ENCODE measurements around the gene MYZAP.
A peak's percentile ranks its signal among the peaks of the same experiment; 100 is the strongest.

MYZAP gene

GRCh38 chr15:57663262-57663661, 71.6 kb downstream of the MYZAP start:
- no peak overlapping the region for H3K4me3 ChIP-seq (ENCODE audit: low read depth, low read length)
- TF ChIP-seq, protein P1, sequence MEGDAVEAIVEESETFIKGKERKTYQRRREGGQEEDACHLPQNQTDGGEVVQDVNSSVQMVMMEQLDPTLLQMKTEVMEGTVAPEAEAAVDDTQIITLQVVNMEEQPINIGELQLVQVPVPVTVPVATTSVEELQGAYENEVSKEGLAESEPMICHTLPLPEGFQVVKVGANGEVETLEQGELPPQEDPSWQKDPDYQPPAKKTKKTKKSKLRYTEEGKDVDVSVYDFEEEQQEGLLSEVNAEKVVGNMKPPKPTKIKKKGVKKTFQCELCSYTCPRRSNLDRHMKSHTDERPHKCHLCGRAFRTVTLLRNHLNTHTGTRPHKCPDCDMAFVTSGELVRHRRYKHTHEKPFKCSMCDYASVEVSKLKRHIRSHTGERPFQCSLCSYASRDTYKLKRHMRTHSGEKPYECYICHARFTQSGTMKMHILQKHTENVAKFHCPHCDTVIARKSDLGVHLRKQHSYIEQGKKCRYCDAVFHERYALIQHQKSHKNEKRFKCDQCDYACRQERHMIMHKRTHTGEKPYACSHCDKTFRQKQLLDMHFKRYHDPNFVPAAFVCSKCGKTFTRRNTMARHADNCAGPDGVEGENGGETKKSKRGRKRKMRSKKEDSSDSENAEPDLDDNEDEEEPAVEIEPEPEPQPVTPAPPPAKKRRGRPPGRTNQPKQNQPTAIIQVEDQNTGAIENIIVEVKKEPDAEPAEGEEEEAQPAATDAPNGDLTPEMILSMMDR (conservative IDR thresholded peaks at IDR 0.05; ENCODE audit: low read depth, low read length) = no peak
- DNase-seq (ENCODE audit: low read depth) = no peak

GRCh38 chr15:57665194-57665593, 73.5 kb downstream of the MYZAP start:
- no peak overlapping the region for H3K4me3 ChIP-seq (ENCODE audit: low read depth, low read length)
- TF ChIP-seq, protein P1 (conservative IDR thresholded peaks at IDR 0.05; ENCODE audit: low read depth, low read length) = no peak
- DNase-seq (ENCODE audit: low read depth) = no peak

DNA sequence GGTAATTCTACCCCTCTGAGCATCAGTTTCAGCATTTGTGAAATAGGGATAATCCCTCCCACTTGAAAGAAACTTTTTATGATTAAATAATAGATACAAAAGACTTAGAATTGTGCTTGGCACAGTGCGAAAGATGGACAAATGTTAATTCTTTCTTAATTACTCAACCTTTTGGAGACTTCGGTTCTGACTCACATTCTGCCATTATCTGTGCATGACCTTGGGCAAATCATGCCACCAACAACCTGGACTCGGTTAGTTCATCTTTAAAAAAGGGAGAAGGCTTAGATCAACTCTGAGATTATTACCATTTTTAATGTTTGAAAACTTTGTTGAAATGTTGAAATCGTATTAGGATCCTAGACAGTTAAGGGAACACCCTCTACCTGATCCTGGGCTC, 74.2 kb downstream of the MYZAP start:
- H3K4me3 ChIP-seq (ENCODE audit: low read depth, low read length) = no peak overlapping the region
- TF ChIP-seq, protein P1 (conservative IDR thresholded peaks at IDR 0.05; ENCODE audit: low read depth, low read length) = no peak
- DNase-seq (ENCODE audit: low read depth) = no peak

GRCh38 chr15:57667171-57667849, 75.6 kb downstream of the MYZAP start:
- peak overlapping the region; percentile 26 for H3K4me3 ChIP-seq (ENCODE audit: low read depth, low read length)
- TF ChIP-seq, protein P1 (conservative IDR thresholded peaks at IDR 0.05; ENCODE audit: low read depth, low read length) = peak; percentile 74
- peak; percentile 79 for DNase-seq (ENCODE audit: low read depth)

DNA sequence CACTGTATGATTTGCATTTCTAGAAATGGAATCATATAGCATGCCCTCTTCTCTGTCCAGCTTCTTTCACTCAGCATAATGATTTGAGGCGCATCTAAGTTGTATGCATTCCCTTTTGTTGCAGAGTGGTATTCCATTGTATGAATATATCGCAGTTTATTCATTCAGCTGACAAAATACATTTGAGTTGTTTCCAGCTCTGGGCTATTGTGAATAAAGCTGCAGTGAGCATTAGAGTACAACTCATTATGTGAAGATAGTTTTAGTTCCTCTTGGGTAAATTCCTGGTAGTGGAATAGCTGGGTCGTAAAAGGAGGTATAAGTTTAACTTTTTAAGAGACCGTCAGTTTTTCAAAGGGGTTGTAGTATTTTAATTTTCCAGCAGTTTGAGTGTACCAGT, 76.3 kb downstream of the MYZAP start:
- TF ChIP-seq, protein P1 (conservative IDR thresholded peaks at IDR 0.05; ENCODE audit: low read depth, low read length) = no peak
- no peak for DNase-seq (ENCODE audit: low read depth)
- H3K4me3 ChIP-seq (ENCODE audit: low read depth, low read length) = no peak overlapping the region

DNA sequence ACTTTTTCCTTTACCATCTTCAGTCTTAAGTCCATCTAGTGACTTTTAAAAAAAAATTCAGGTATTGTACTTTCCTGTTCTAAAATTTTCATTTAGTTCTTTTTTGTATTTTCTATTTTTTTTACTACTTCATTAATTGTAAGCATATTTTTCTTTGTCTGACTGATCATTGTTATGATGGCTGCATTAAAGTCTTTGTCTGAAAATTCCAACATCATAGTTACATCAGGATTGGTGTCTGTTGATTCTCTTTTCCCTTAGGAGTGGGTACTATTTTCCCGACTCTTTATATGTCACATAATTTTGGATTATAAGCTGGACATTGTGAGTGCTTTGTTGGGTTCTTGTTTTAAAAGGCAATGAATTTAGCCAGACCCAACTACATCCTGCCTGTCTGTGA, 79.9 kb downstream of the MYZAP start:
- no peak for DNase-seq (ENCODE audit: low read depth)
- H3K4me3 ChIP-seq (ENCODE audit: low read depth, low read length) = no peak overlapping the region
- TF ChIP-seq, protein P1 (conservative IDR thresholded peaks at IDR 0.05; ENCODE audit: low read depth, low read length) = no peak

DNA sequence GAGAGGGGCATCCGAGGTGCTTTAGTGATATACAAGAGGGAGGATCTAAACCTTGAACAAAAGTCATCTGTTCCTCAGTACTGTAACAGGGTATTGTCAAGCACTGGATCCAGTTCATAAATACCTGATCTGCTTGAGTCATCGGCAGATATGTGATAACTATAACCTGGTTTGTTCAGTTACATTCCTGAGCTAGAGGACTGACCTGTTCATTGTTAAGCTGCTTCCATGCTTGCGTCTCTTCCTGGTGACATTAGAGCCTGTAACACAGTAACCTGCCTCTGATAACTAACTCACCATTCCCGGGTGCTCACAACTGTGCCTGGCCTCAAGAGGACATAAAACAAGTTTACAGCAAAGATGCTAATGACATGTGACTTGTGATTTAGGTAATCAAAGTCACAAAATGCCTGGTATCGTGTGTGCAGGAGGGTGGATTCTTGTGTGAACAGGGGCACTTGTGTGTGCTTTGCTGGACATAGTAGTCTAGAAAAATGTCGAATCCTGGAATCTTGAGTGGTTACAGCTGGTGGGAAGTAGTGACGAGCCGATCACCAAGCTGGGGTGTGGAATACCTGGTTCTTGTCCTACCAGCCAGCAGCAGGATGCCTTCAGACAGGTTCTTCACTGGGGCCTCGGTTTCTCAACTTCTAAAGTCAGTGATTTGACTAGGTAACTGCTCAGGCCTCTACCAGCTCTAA, 83.9 kb downstream of the MYZAP start:
- H3K4me3 ChIP-seq (ENCODE audit: low read depth, low read length) = no peak overlapping the region
- no peak for DNase-seq (ENCODE audit: low read depth)
- TF ChIP-seq, protein P1 (conservative IDR thresholded peaks at IDR 0.05; ENCODE audit: low read depth, low read length) = no peak
